Measurements from ENCODE around the gene ZNF428.

- no peak for TF ChIP-seq SUZ12 (IDR thresholded peaks at IDR 0.05)
- no peak for TF ChIP-seq SP1 (IDR thresholded peaks at IDR 0.05)
- TF ChIP-seq ELF4 (IDR thresholded peaks at IDR 0.05): no peak
- no peak for TF ChIP-seq BHLHE40 (IDR thresholded peaks at IDR 0.05; ENCODE audit: borderline replicate concordance)
- no peak for TF ChIP-seq LEF1 (IDR thresholded peaks at IDR 0.05; ENCODE audit: borderline replicate concordance)
- TF ChIP-seq FOXA1 (IDR thresholded peaks at IDR 0.05): no peak
- no peak for TF ChIP-seq ARNT (IDR thresholded peaks at IDR 0.05)
- no peak for TF ChIP-seq FOXM1 (IDR thresholded peaks at IDR 0.05; ENCODE audit: borderline replicate concordance)
- TF ChIP-seq FOXK2 (IDR thresholded peaks at IDR 0.05): no peak
- TF ChIP-seq ZNF384 (IDR thresholded peaks at IDR 0.05): no peak
- TF ChIP-seq NFRKB (IDR thresholded peaks at IDR 0.05): no peak
- TF ChIP-seq PKNOX1 (IDR thresholded peaks at IDR 0.05): peak; percentile 77
- TF ChIP-seq L3MBTL2 (conservative IDR thresholded peaks at IDR 0.05): no peak
- no peak for TF ChIP-seq TARDBP (IDR thresholded peaks at IDR 0.05)
Measured at GRCh38 chr19:43651758-43652545, 32.5 kb upstream of the ZNF428 start.
